HepG2 (cell line): Measurements from ENCODE around the gene MED20. TPM values are rescaled to one million over a fixed set of nuclear protein-coding genes. Genes with fewer than 3 reads are reported as not detected.

ENCODE experiments used
- ATAC-seq: fragments of 200-7000 bp; cut with Tn5 transposase; 3 replicates; pipeline ENCODE4 v1.9.1; 2020; ENCODE audit warnings: mild to moderate bottlenecking, moderate library complexity
- BruUV-seq: library from RNA; stranded (reverse); fragments of 400-500 nt; replicated peaks from 2 replicates; lab custom pipeline; 2021; lab: Mats Ljungman, UMichigan
- CTCF ChIA-PET: fragments of 300-600 bp; formaldehyde crosslinking; extraction: SDS; loops from one replicate; lab custom pipeline; 2021; ENCODE audit warnings: low total read pairs, inconsistent platforms, low intra/inter-chr PET ratio; lab: Yijun Ruan, JAX
- POLR2A ChIA-PET: fragments of 350-600 bp; sonication (Branson Sonifier 250); formaldehyde crosslinking; loops from one replicate; lab custom pipeline; 2020; ENCODE audit warnings: antibody characterized with exemption, inconsistent platforms; lab: Yijun Ruan, JAX
- DNase-seq: peaks from one replicate; pipeline ENCODE4 v3.0.0-alpha.2; 2015; ENCODE audit warnings: low spot score
- FAIRE-seq: peaks from 3 replicates; lab custom pipeline; 2011; peaks lifted over from hg19 to GRCh38; lab: Jason Lieb, UNC
- H2AFZ ChIP-seq: one replicate; pipeline ENCODE4 v1.6.1; 2011; ENCODE audit warnings: low read length, inconsistent platforms
- H3K27ac ChIP-seq: fragments of 300-600 bp; 3 replicates; pipeline ENCODE4 v1.8.0; 2011; ENCODE audit warnings: mixed run types, mild to moderate bottlenecking, mixed read lengths, low read length, inconsistent platforms; ENCODE audit not compliant: insufficient read depth; ENCODE audit errors: extremely low read length
- H3K27me3 ChIP-seq, 2 experiments: fragments of 200-600 bp in 1 of 2; 2 replicates in 1 of 2; 3 replicates in 1 of 2; pipeline versions ENCODE4 v1.6.0 to v1.8.0; 2011; ENCODE audit warnings: low read length in 2 of 2, mild to moderate bottlenecking in 2 of 2, moderate library complexity in 2 of 2, inconsistent platforms in 1 of 2; ENCODE audit not compliant: insufficient read depth in 2 of 2, control insufficient read depth in 1 of 2
- H3K36me3 ChIP-seq, 2 experiments: fragments of 200-600 bp in 1 of 2; replicated peaks in 1 of 2; 2 replicates in 1 of 2; 3 replicates in 1 of 2; pipeline versions ENCODE4 v1.5.1 to v1.8.0; 2011; ENCODE audit warnings: low read length in 2 of 2, inconsistent platforms in 1 of 2; ENCODE audit not compliant: insufficient read depth in 2 of 2, control insufficient read depth in 1 of 2
- H3K4me1 ChIP-seq: 2 replicates; pipeline ENCODE4 v1.5.1; 2012; ENCODE audit warnings: low read length, inconsistent platforms; ENCODE audit not compliant: insufficient read depth
- H3K4me2 ChIP-seq: 2 replicates; pipeline ENCODE4 v1.6.0; 2011; ENCODE audit warnings: low read depth, low read length, inconsistent platforms
- H3K4me3 ChIP-seq, 3 experiments: fragments of 200-600 bp in 1 of 3; sonication (generic), shearing (Covaris generic) in 1 of 3; replicated peaks in 1 of 3; 2 replicates each; pipeline ENCODE4 v1.5.1; 2011 to 2016; ENCODE audit warnings: low read length in 3 of 3, inconsistent platforms in 2 of 3, low read depth in 2 of 3, mild to moderate bottlenecking in 2 of 3, control low read depth in 1 of 3, mixed read lengths in 1 of 3; ENCODE audit not compliant: insufficient read depth in 1 of 3
- H3K79me2 ChIP-seq: one replicate; pipeline ENCODE4 v1.6.1; 2011; ENCODE audit warnings: low read length, inconsistent platforms; ENCODE audit not compliant: insufficient read depth
- H3K9ac ChIP-seq: 2 replicates; pipeline ENCODE4 v1.6.0; 2011; ENCODE audit warnings: mild to moderate bottlenecking, low read depth, low read length, inconsistent platforms; ENCODE audit not compliant: insufficient read depth
- H3K9me3 ChIP-seq: 2 replicates; pipeline ENCODE4 v1.5.1; 2012; ENCODE audit warnings: mild to moderate bottlenecking, low read length
- H4K20me1 ChIP-seq: 2 replicates; pipeline ENCODE4 v1.6.0; 2011; ENCODE audit warnings: inconsistent platforms, mild to moderate bottlenecking, low read length, moderate library complexity; ENCODE audit not compliant: insufficient read depth
- KLF12 ChIP-seq: sonication (generic); formaldehyde crosslinking; IDR thresholded peaks from 2 replicates; pipeline ENCODE4 v1.4.0; 2020; ENCODE audit warnings: missing genetic modification reagents, borderline replicate concordance
- PRPF4 ChIP-seq: fragments of 200-400 bp; formaldehyde crosslinking; IDR thresholded peaks from 2 replicates; pipeline ENCODE4 v1.6.1; 2016; ENCODE audit warnings: low read length, low read depth; ENCODE audit not compliant: poor library complexity, severe bottlenecking
- RBAK ChIP-seq: sonication (generic); formaldehyde crosslinking; IDR thresholded peaks from 2 replicates; pipeline ENCODE4 v1.5.1; 2020; ENCODE audit warnings: mild to moderate bottlenecking, missing genetic modification reagents
- ZNF713 ChIP-seq: sonication (generic); formaldehyde crosslinking; IDR thresholded peaks from 2 replicates; pipeline ENCODE4 v1.4.0; 2020; ENCODE audit warnings: mild to moderate bottlenecking, missing genetic modification reagents
- WGBS: methylation state at CpG from one replicate; pipeline ENCODE4 v1.1.6; 2017; ENCODE audit warnings: low lambda C conversion rate; 5-methylcytosine and 5-hydroxymethylcytosine counted together
- in situ Hi-C: cut with HindIII; loops from 2 replicates; pipeline ENCODE4 v1.10.0; 2017; ENCODE audit warnings: low pct_unique_long_range_greater_than_20kb; ENCODE audit not compliant: extremely low pct_ligation_motif_present
- intact Hi-C: fragments of 100-400 bp; cut with micrococcal nuclease; formaldehyde crosslinking; loops from one replicate; pipeline ENCODE4 v1.10.0; 2022; ENCODE audit not compliant: unreplicated experiment
- polyA plus RNA-seq, 8 experiments: library from polyadenylated mRNA; depleted of rRNA in 3 of 8; stranded (reverse) in 7 of 8; unstranded in 1 of 8; fragments of >200 nt; fragmentation: Illumina TruSeq in 4 of 8; extraction: Trizol in 4 of 8; gene quantifications; 2 replicates each; pipeline versions ENCODE4 v1.2.1 to v1.2.3, GENCODE V29; 2011 to 2016; ENCODE audit warnings: low read depth in 4 of 8, missing spikeins in 1 of 8, mixed read lengths in 1 of 8; ENCODE audit not compliant: insufficient read depth in 1 of 8
- total RNA-seq, 5 experiments: library from RNA; depleted of rRNA; stranded (reverse); fragments of >200 nt; fragmentation: Illumina TruSeq; extraction: Trizol; gene quantifications; 2 replicates each; pipeline ENCODE4 v1.2.3, GENCODE V29; 2016; ENCODE audit warnings: low read depth in 1 of 5
- TF ChIP-seq, protein P1 (sequence below): sonication (generic); formaldehyde crosslinking; IDR thresholded peaks from 2 replicates; pipeline ENCODE4 v1.5.1; 2020; ENCODE audit warnings: missing genetic modification reagents, mild to moderate bottlenecking, borderline replicate concordance

Gene MED20
- total and polyA plus RNA-seq, 2 of the 13 experiments (the other 11 are each of a cell fraction or from before 2014, with no cell fraction given), result 28.1 to 41.1 TPM

DNA sequence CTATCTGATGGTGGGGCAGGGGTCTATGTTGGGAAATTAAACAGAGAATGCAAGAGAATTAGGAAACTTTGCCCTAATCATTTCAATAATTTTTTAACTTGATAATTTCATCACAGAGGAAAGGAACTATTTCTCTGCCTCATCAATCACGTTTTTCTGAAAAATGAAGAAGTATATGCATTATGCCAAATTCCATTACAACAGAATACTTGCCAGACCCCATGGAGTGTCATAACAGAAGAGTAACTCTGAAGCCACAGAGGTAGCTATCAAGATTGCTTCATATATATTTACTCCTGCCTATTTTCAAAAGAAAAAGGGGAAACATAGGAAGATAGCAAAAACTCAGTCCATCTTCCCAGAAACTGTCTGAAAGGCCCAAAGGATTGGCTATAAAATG lies 20.1 kb downstream of the MED20 start (continued):
- TF ChIP-seq, protein P1, sequence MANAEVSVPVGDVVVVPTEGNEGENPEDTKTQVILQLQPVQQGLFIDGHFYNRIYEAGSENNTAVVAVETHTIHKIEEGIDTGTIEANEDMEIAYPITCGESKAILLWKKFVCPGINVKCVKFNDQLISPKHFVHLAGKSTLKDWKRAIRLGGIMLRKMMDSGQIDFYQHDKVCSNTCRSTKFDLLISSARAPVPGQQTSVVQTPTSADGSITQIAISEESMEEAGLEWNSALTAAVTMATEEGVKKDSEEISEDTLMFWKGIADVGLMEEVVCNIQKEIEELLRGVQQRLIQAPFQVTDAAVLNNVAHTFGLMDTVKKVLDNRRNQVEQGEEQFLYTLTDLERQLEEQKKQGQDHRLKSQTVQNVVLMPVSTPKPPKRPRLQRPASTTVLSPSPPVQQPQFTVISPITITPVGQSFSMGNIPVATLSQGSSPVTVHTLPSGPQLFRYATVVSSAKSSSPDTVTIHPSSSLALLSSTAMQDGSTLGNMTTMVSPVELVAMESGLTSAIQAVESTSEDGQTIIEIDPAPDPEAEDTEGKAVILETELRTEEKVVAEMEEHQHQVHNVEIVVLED (CRISPR knock-in tag), result no peak
- TF ChIP-seq RBAK, result no peak

DNA sequence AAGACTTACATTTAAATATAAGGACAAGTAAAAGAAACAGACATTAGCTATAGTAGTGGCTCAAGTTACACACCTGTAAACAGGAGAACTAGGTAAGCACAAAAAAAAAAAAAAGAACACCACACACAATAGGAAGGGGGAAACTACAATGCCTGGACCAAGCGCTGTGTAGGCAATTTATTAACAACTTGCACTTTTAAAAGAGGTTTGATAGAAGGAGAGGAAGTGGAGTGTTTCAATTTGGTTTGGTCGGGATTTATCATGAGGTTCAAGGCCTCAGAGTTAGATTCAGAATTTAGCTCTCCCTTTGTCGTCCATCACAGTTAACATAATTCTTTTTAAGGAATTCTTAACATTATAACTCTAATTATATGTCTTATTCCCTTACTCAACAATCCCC lies 24.7 kb downstream of the MED20 start:
- no TSS peak for BruUV-seq
- TF ChIP-seq ZNF713 (CRISPR knock-in tag) (no peak), KLF12 (CRISPR knock-in tag) (0 out of 2 replicates have a peak, but pooled peaks have one; percentile 27), PRPF4 (no peak)
- 92% methylated on average over 3 of the region's 3 CpGs for WGBS
- Histone ChIP-seq H4K20me1 (no peaks in the 10 kb centered on the region), H3K9ac (peak overlapping the region; percentile 67; the same call in 1 of the 2 replicates), H3K27me3 (no peaks in the 10 kb centered on the region; a peak in 1 of 5 replicates), H2AFZ (no peak overlapping the region), H3K9me3 (no peaks in the 10 kb centered on the region), H3K27ac (peak overlapping the region; percentile 57), H3K79me2 (no peaks in the 10 kb centered on the region), H3K4me3 (peak overlapping the region in 1 of 3 experiments; percentile 79; a peak in 3 of 6 replicates), H3K4me2 (peak overlapping the region; percentile 70), H3K36me3 (peaks cover 0 to 1% of the 10 kb centered on the region in 2 experiments; a peak in 2 of 5 replicates), H3K4me1 (peaks cover 30% of the 10 kb centered on the region)
- FAIRE-seq (peak; percentile 21), DNase-seq (no peak), ATAC-seq (no peak)
- ChIA-PET CTCF (no interaction called here), POLR2A (interaction anchor here (2.1 to 3.1 kb wide), 3 partner anchors 25 to 154 kb away, joined by 16 to 30 read pairs (median 21); partner anchors contain the start of genes BYSL, MED20, TAF8 and TOMM6)
- in situ Hi-C loops (no loop called here), intact Hi-C loops (no loop called here)
